22Rv1 (cell line): ENCODE results near the gene DGKD.

ENCODE experiments used
- H3K27ac ChIP-seq: fragments of 450-650 bp; 2 replicates; pipeline ENCODE4 v1.5.1; 2017
- CTCF ChIP-seq: fragments of 450-650 bp; IDR thresholded peaks from 2 replicates; pipeline ENCODE4 v1.5.1; 2017; ENCODE audit warnings: mild to moderate bottlenecking
- ZFX ChIP-seq: fragments of 450-650 bp; IDR thresholded peaks from 2 replicates; pipeline ENCODE4 v1.6.1; 2017; ENCODE audit warnings: antibody characterized with exemption, borderline replicate concordance

The DGKD gene

GRCh38 chr2:233423552-233423860 is 69.2 kb downstream of the DGKD start:
- no peak for TF ChIP-seq CTCF
- TF ChIP-seq ZFX: no peak
- H3K27ac ChIP-seq: no peak overlapping the region

GRCh38 chr2:233424154-233424951 is 70.1 kb downstream of the DGKD start:
- TF ChIP-seq ZFX: no peak
- no peak overlapping the region for H3K27ac ChIP-seq

- no peak overlapping the region for H3K27ac ChIP-seq
- no peak for TF ChIP-seq ZFX
- no peak for TF ChIP-seq CTCF
Measured at GRCh38 chr2:233426619-233427342, 72.5 kb downstream of the DGKD start.

- H3K27ac ChIP-seq: no peak overlapping the region
- TF ChIP-seq CTCF (no peak), ZFX (no peak)
Measured at GRCh38 chr2:233428008-233428407, 73.7 kb downstream of the DGKD start.

GRCh38 chr2:233428438-233428837 is 74.1 kb downstream of the DGKD start:
- TF ChIP-seq CTCF (no peak), ZFX (no peak)
- no peak overlapping the region for H3K27ac ChIP-seq

- no peak overlapping the region for H3K27ac ChIP-seq
- TF ChIP-seq ZFX: no peak
- no peak for TF ChIP-seq CTCF
Measured at GRCh38 chr2:233429175-233429897, 75.0 kb downstream of the DGKD start.

- no peak for TF ChIP-seq ZFX
- TF ChIP-seq CTCF: no peak
- H3K27ac ChIP-seq: no peak overlapping the region
Measured at GRCh38 chr2:233430081-233430480, 75.8 kb downstream of the DGKD start.
